Esophagus muscularis mucosa (tissue), 4 donors: ENCODE results near the gene PFDN1. TPM values are rescaled to one million over a fixed set of nuclear protein-coding genes. Genes with fewer than 3 reads are reported as not detected.

Experiments
- DNase-seq: peaks from one replicate; pipeline ENCODE4 v3.0.0-alpha.2; 2017; ENCODE audit errors: extremely low spot score
- H3K27ac ChIP-seq, 4 donors: fragments of 200-600 bp; sonication (generic); replicated peaks in 1 of 4; 1 replicate in 3 of 4; 2 replicates in 1 of 4; pipeline ENCODE4 v1.5.1; 2016 to 2019; ENCODE audit warnings: mild to moderate bottlenecking in 1 of 4
- H3K27me3 ChIP-seq, 4 donors: fragments of 200-600 bp; sonication (generic); one replicate each; pipeline versions ENCODE4 v1.5.1 to v1.6.0; 2016 to 2019
- H3K36me3 ChIP-seq, 4 donors: fragments of 200-600 bp; sonication (generic); one replicate each; pipeline ENCODE4 v1.5.1; 2016 to 2019
- H3K4me1 ChIP-seq, 4 donors: fragments of 200-600 bp; sonication (generic); one replicate each; pipeline ENCODE4 v1.5.1; 2016 to 2019
- H3K4me3 ChIP-seq, 4 donors: fragments of 200-600 bp; sonication (generic); 1 replicate in 2 of 4; 2 replicates in 2 of 4; pipeline ENCODE4 v1.5.1; 2016 to 2019; ENCODE audit warnings: mild to moderate bottlenecking in 4 of 4, moderate library complexity in 1 of 4
- H3K9me3 ChIP-seq, 4 donors: fragments of 200-600 bp; sonication (generic); 1 replicate in 3 of 4; 2 replicates in 1 of 4; pipeline ENCODE4 v1.5.1; 2016 to 2019
- EP300 ChIP-seq: sonication (generic); formaldehyde crosslinking; IDR thresholded peaks from one replicate; pipeline ENCODE4 v1.6.1; 2017; ENCODE audit warnings: antibody characterized with exemption
- POLR2A ChIP-seq: fragments of 450-650 bp; IDR thresholded peaks from one replicate; pipeline ENCODE4 v1.6.1; 2017; ENCODE audit warnings: antibody characterized with exemption, moderate library complexity, mild to moderate bottlenecking, low read depth
- POLR2AphosphoS5 ChIP-seq, 2 donors: sonication (generic); formaldehyde crosslinking; IDR thresholded peaks; one replicate each; pipeline ENCODE4 v1.6.1; 2017; ENCODE audit warnings: antibody characterized with exemption in 2 of 2
- WGBS: methylation state at CpG from one replicate; pipeline ENCODE4 v1.1.5; 2018; 5-methylcytosine and 5-hydroxymethylcytosine counted together
- intact Hi-C: fragments of 100-400 bp; cut with DNase I; formaldehyde crosslinking; loops from one replicate; pipeline ENCODE4 v1.15.1; 2023
- total RNA-seq, 4 donors: library from RNA; depleted of rRNA; stranded (reverse); fragments of >200 nt; gene quantifications; one replicate each; pipeline versions ENCODE4 v1.1.0 to v1.2.1, GENCODE V29; 2016
- TF ChIP-seq, protein P1 (sequence below), 3 experiments: fragments of 200-600 bp in 2 of 3; fragments of 450-650 bp in 1 of 3; sonication (generic) in 2 of 3; IDR thresholded peaks; one replicate each; pipeline ENCODE4 v1.5.1; 2017 to 2019; ENCODE audit warnings: antibody characterized with exemption in 3 of 3, mild to moderate bottlenecking in 2 of 3, moderate library complexity in 1 of 3

Gene PFDN1
- total RNA-seq, 4 donors from 2014 or later: 84.8 to 126 (median 101) TPM

DNA sequence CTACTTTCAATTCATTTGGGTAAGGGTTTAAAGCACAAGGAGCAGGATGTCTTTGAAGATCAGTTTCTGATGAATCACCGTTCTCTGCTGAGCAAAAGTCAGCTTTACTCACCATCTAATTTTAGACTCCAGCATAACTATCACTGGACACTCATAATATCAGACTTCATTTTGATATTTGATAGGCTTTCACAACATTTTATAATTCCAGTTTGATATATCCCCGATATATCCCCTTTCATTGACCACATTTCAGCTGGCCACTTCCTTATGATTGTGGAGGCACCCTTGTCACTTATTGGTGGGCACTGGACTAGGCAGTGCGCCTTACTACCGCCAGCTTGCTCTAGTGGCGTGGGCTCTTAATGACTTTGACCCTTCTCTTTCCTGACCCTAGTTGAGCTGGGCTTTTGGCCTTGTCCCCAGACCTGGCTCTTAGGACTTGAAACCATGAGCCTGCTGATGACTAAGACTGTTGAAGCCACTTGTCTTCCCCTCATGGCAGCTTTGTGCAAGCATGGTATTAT lies 81.1 kb downstream of the PFDN1 start:
- WGBS: 77% methylated on average over 5 of the region's 5 CpGs
- H3K27ac ChIP-seq: peak overlapping the region; percentile 31 to 63 (median 57)
- intact Hi-C loops: no loop called here

DNA sequence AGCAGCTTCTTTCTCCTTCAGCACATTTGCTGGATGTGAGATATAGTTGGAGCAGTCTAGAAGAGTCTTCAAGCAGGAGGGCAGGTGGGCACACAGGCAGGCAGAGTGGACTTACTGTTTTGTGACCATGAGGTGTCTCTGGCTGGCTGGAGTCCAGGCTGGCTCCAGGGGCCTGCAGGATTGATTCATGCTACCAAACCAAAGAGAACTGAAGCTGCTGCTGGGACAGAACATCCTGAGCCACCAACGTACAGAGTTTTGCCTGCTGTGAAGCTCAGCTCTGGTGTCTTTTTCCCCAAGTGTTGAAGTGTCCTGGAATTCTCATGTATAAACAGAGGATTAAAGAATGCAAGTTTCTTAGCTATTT lies 82.2 kb downstream of the PFDN1 start:
- peaks cover 51 to 75% (median 56%) of the 10 kb centered on the region in 4 donors for H3K4me1 ChIP-seq
- H3K4me3 ChIP-seq: no peak overlapping the region
- TF ChIP-seq, protein P1, sequence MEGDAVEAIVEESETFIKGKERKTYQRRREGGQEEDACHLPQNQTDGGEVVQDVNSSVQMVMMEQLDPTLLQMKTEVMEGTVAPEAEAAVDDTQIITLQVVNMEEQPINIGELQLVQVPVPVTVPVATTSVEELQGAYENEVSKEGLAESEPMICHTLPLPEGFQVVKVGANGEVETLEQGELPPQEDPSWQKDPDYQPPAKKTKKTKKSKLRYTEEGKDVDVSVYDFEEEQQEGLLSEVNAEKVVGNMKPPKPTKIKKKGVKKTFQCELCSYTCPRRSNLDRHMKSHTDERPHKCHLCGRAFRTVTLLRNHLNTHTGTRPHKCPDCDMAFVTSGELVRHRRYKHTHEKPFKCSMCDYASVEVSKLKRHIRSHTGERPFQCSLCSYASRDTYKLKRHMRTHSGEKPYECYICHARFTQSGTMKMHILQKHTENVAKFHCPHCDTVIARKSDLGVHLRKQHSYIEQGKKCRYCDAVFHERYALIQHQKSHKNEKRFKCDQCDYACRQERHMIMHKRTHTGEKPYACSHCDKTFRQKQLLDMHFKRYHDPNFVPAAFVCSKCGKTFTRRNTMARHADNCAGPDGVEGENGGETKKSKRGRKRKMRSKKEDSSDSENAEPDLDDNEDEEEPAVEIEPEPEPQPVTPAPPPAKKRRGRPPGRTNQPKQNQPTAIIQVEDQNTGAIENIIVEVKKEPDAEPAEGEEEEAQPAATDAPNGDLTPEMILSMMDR (IDR thresholded peaks at IDR 0.05): no peak
- TF ChIP-seq POLR2AphosphoS5 (IDR thresholded peaks at IDR 0.05): no peak
- no peak for TF ChIP-seq EP300
- TF ChIP-seq POLR2A: no peak
- no peaks in the 10 kb centered on the region for H3K27me3 ChIP-seq
- no peak for DNase-seq
- H3K9me3 ChIP-seq: no peaks in the 10 kb centered on the region
- intact Hi-C loops: no loop called here
- WGBS: 50% methylated on average over 1 of the region's 1 CpG
- peak overlapping the region; percentile 24 to 63 (median 44) for H3K27ac ChIP-seq
- no peaks in the 10 kb centered on the region for H3K36me3 ChIP-seq

More for the DNA sequence above, 81.1 kb downstream of the PFDN1 start:
- Histone ChIP-seq H3K9me3 (no peaks in the 10 kb centered on the region), H3K4me1 (peaks cover 51 to 64% (median 57%) of the 10 kb centered on the region in 4 donors), H3K36me3 (no peaks in the 10 kb centered on the region), H3K27me3 (no peaks in the 10 kb centered on the region), H3K4me3 (no peak overlapping the region)
- TF ChIP-seq POLR2AphosphoS5 (IDR thresholded peaks at IDR 0.05) (no peak), POLR2A (no peak), EP300 (no peak)
- TF ChIP-seq, protein P1 (IDR thresholded peaks at IDR 0.05): no peak
- no peak for DNase-seq

DNA sequence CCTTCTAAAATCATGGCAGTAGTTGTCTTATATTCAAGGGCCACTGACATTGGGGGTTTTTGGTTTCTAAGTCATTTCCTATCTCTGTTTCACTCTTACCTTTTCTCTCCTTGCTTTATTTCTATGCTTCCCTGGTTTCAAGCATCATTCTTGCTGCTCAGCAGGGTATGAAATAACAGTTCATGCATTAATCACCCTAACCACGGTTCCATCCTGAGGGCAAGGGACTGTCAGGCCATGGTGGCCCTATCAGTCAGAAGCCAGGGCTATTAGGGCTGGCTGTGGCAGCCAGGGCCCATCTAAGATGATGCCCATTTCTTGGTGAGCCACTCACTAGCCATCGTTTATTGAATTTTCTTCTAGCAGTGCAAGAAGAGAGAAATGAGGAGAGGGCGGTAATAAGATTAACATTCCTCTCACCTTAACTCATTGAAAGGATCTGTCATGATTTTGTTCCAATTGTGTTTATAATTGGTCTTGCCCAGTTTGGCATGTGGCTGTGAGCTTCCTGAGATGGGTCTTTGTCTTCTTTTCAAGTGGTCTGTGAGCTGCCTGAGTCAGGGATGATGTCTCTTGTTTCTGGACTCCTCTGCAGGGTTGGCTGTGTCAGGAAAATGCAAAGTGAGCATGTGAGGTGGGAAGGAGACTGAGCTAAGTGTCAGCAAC lies 82.7 kb downstream of the PFDN1 start:
- intact Hi-C loops: no loop called here
- no peak for DNase-seq
- H3K9me3 ChIP-seq: no peaks in the 10 kb centered on the region
- H3K4me1 ChIP-seq: peaks cover 50 to 75% (median 53%) of the 10 kb centered on the region in 4 donors
- no peak overlapping the region for H3K4me3 ChIP-seq
- TF ChIP-seq EP300 (no peak), POLR2A (no peak)
- 82% methylated on average over 3 of the region's 3 CpGs for WGBS
- H3K36me3 ChIP-seq: no peaks in the 10 kb centered on the region
- no peaks in the 10 kb centered on the region for H3K27me3 ChIP-seq
- H3K27ac ChIP-seq: peak overlapping the region in 3 of 4 donors; percentile 24 to 63 (median 57)

DNA sequence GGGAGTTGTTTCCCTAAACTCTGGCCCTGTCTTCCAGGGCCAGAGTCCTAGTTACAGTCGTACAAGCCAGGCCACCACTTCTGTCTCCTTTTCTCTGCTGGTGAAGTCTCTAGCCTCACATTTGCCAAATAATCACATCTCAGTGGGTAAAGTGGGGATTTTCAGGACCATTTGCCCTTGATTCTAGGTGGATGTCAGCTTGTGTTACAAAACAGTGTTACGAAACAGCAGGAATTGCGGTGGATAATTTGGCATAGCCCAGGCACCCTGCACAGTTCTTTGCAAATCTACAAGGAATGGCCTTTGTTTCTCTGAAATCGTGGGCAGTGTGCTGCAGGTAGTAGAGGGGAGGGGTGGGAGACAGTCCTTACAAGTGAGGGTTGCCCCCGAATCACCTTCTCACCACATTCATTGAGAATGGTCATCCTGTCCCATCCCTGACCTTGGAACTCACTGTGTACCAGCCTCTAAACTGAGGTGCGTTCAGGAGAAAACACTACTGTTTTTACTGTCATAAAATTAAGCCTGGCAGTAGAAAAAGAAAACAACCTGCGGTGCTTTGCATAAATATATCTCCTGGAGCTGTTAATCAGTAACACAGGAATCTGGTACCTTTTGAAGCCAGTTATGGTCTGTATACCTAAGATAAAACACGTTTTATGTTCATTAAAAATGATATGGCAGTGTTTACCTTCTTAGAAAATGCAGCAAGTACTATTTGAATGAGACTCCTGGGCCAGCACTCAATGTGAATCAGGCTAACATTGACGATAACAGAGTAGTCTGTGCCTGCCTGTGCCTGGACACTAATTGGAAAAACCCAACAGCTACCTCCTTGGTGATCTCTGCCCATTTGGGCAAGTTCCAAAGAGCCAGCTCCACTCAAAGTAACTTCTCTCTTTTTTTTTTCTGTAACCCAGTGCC lies 83.6 kb downstream of the PFDN1 start:
- peak overlapping the region in 2 of 4 donors; percentile 31 to 63 for H3K27ac ChIP-seq
- TF ChIP-seq POLR2AphosphoS5 (IDR thresholded peaks at IDR 0.05): no peak
- TF ChIP-seq, protein P1 (IDR thresholded peaks at IDR 0.05): no peak
- TF ChIP-seq EP300: no peak
- TF ChIP-seq POLR2A: no peak
- H3K4me1 ChIP-seq: peaks cover 51 to 73% (median 52%) of the 10 kb centered on the region in 4 donors
- WGBS: 61% methylated on average over 9 of the region's 9 CpGs
- no peaks in the 10 kb centered on the region for H3K9me3 ChIP-seq
- DNase-seq: no peak
- intact Hi-C loops: no loop called here
- H3K4me3 ChIP-seq: no peak overlapping the region
- no peaks in the 10 kb centered on the region for H3K27me3 ChIP-seq
- H3K36me3 ChIP-seq: no peaks in the 10 kb centered on the region
